Measurements from ENCODE around the gene CTBP1.
"Not testable (repeated sequence)": the region's sequence is repeated elsewhere in the genome, so short reads cannot be mapped to it uniquely, and the experiment has no call there.

Gene CTBP1

DNA sequence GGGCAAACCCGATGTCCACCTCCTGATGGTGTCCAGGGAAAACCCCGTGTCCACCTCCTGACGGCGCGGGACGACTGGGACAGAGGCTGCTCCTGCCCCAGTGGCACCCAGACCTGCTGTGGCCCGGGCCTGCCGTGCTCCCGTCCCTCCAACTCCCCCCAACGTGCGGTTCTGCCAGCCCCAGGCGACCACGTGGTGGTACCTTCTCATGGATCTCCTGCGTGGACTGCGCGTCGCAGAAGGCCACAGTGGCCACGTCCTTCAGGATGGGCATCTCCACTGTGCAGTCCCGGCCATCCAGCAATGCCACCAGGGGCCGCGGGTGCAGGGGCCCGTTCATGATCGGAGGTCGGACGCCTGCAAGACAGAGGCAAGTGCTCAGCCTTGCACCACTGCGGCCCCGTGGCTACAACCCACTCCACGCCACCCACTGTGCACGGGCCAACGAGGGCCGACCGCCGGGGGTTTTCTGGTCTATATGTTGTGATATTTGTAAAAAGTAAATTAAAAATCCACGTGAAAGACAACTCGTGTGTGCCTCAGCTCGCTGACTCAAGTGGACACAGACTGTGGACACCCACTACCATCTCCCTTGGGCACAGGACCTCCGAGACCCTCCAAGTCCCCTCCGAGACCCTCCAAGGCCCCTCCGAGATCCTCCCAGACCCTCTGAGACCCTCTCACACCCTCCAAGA lies 10.8 kb downstream of the CTBP1 start:
- no peak for DNase-seq (ENCODE audit: low read depth in 3 of 3)

- DNase-seq (ENCODE audit: low read depth in 3 of 3): not testable (repeated sequence)
These were observed 11.7 kb downstream of the CTBP1 start for GRCh38 chr4:1237261-1237660.

GRCh38 chr4:1236836-1237235 lies 12.1 kb downstream of the CTBP1 start:
- DNase-seq (ENCODE audit: low read depth in 3 of 3): not testable (repeated sequence)

DNA sequence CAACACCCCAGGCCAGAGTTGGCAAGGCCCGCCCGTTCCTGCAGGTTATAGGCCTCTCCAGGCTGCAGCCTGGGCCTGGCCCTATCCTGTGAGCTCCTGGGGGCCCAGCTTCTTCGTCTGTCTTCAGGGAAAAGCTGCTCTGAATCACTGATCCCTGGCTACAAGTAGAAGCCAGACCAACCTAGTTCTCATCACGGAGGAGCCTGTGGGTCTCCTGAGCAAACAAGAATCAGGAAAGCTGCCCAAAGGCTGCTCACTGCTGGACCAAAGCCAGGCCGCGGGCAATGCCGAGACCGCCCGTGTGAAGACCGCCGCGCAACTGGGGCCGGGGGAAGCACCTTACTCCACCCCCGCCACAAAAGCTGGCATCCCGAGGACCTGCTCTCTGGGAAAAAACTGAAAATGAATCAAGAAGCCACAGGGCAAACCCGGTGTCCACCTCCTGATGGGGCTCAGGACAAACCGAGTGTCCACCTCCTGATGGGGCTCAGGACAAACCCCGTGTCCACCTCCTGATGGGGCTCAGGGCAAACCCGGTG lies 12.8 kb downstream of the CTBP1 start:
- DNase-seq (ENCODE audit: low read depth in 3 of 3): no peak

DNA sequence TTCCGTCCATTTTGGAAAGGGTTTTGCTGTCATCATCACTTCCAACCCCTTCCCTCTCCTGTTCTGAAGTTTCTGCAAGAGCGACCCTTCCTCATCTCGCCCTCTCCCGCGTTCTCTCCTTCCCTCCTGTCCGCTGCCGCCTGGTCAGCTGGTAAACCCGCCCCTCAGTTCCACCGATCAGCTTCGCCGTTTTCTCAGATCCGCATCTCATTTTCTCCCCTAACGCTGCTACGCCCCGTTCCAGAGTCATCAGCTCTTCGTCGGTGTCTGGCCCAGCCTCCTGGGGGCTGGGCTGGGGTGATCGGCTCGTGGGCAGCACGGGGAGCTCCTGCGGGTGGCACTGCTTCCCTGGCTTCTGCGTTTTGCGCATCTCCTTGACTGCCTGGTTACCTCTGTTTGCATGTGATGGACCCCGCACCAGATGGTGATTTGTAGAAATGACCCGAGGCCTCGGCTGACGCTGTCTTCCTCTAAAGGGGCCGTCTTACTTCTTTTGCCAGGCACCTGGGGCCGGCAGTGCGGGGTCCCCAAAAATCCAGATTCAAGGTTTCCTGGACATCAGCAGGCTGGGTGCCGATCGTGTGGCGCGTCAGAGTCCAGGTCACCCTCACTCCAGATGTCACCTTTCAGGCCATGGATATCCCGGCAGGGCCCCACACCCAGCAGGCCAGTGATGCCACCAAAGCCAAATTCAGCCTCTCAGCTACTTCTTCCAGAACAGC lies 13.4 kb downstream of the CTBP1 start:
- no peak for DNase-seq (ENCODE audit: low read depth in 3 of 3)

- DNase-seq (ENCODE audit: low read depth in 3 of 3): no peak
These were observed 14.1 kb downstream of the CTBP1 start for GRCh38 chr4:1234811-1235292.

DNA sequence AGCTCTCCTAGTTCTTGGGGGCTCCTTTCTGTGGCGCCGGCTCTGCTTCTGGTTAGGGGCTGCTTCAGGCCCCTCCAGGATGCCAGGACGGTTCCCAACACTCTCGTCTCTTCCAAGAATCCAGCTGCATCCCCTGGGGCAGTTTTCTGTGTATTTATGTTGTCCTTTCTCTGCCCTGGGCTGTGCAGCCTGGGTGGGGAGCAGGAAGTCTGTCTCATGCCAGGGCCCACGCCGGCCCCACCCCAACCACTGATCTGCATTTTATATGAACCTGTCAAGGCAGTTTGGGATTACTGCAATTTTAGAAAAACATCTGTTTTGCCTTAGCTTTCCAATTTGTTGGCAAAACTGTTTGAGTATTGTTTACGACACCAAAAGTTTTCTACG lies 14.6 kb downstream of the CTBP1 start:
- DNase-seq (ENCODE audit: low read depth in 3 of 3): no peak

DNA sequence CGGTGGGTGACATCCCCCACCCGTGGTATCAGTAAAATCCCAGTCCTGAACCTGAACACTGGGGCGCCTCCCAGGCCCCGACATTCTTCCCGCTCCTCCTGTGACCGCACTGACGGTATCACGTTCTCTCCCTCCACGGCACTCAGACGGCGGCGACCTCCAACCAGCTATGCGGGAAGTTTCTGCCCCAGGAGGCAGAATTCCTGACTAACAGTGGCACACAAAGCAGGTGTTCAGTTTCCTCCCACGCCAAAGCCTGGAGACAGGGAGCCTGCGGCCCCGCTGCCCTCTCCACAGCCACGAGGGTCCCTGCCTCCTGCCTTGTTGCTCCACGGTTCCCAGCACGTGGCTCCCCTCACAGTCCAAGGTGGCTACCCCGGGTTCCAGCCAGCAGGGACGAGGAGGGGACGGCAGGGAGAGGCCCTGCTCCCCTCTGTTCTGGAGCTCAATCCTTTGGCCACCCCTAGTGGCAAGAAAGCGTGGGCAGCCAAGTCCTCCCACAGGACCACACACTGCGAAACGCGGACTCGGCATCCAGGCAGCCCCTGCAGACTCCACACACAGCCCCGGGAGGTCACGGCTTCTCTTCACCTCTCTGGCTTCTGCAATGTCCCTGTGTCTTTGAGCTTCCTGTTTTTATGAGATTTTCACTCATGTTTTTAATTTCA lies 15.2 kb downstream of the CTBP1 start:
- DNase-seq (ENCODE audit: low read depth in 3 of 3): no peak

DNA sequence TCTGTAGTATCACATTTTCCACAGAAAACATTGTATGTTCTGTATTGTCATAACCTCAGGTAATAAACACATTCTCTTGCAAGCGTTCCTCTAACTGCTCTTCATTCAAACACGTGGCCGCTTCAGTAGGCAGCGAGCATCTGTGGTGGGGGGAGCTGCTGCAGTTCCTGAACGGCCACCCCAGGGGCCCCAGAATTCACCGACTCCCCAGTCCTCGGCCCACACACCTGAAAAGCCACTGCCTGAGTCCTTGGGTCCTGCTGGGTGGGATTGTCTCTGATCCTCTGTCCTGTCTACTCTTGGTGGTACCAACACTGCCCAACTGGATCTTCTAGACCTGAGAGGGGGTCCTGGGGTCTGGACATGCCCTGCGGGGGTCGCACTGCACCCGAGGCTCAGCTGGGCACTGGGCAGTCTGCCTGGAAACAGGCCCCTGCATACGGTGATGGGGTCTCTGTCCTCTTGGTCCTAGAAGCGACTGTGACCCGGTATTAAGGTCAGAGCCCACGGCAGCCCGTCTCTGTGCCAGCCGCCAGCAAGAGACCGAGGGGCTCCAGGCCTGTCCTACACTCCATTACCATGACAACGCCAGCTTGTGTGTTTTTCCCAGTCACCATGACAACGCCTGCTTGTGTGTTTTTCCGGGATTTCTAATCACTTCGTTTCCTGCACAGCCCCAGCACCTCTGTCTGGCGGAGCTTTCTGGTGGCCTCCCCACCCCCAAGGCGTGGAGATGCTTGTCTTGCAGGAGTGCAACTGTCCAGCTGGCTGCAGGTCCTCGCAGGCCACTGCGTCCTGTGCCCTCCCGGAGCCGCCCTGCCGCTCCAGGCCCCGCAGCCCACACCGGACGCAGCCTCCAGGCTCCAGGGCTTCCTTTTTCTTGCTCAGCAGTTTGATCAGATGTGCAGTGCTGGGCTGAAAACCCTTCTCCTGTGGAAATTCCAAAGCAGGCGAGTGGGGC lies 16.0 kb downstream of the CTBP1 start:
- DNase-seq (ENCODE audit: low read depth in 3 of 3): no peak

- no peak for DNase-seq (ENCODE audit: low read depth in 3 of 3)
These were observed 17.1 kb downstream of the CTBP1 start for GRCh38 chr4:1231637-1232360.

DNA sequence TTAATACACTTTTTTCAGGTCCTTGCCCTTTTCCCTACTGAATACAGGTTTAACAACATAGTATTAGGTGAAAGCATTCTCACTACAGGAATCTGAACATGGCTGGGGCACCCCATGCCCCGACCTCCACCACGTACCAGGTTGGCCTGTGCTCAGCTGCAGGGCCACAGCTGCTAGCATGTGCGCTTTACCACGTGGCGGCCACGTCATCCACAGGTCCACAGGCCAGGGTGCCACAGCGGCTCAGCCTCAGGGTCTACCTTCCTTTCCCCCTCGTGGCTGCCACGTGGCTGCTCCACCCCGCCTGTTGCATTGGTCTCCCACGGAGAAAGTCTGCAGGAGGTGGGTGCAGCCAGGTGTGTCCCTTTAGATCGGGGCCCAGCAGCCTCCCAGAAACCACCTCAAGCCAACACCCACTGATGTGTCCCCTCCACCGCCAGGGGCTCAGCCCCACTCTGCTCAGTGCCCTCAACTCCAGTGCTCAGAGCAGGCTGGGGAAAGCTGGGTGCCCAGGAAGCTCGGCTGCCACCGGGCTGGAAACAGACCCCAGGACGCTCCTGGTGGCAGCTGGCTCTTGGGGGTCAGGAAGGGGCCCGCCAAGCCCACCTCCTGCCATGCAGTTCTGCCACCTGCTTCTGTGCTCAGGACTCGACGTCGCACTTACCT lies 17.8 kb downstream of the CTBP1 start:
- no peak for DNase-seq (ENCODE audit: low read depth in 3 of 3)

DNA sequence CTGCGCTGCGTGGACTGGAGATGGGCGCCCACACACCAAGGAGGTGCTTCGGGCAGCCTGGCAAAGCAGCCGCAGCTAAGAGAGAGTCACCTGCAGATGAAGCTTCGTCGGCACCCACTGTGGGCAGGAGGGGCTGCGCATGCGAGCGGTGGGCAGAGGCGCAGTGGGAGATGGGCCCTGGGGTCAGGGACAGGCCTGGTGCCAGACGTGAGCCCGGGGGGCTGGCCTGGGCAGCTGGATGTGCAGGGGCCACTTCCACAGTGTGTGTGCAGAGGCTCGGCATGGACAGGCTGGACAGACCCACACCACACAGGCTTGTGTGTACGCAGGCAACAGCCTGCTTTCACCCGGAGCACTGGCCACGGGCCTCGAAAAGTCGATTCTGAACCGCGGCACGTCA lies 18.6 kb downstream of the CTBP1 start:
- no peak for DNase-seq (ENCODE audit: low read depth in 3 of 3)

- DNase-seq (ENCODE audit: low read depth in 3 of 3): no peak
These were observed 19.6 kb downstream of the CTBP1 start for GRCh38 chr4:1229117-1229849.

DNA sequence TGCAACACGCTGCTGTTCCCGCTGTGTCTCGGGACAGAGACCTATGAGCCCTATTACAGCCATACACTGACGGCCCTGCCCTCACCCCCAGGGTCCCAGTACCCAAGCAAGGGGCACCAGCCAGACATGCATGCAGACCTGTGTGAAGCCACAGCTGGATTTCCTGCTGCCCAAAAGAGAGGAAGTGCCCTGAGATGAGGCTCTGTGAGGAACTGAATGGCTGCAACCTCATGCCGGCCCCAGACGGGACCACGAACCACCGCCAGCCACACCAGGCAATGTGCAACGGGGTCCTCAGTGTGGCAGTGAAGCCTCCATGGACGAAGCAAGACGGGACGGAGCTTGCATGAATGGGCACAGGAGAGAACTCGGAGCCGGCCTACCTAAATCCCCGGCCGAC lies 21.1 kb downstream of the CTBP1 start:
- no peak for DNase-seq (ENCODE audit: low read depth in 3 of 3)

- no peak for DNase-seq (ENCODE audit: low read depth in 3 of 3)
These were observed 22.3 kb downstream of the CTBP1 start for GRCh38 chr4:1226598-1226997.

DNA sequence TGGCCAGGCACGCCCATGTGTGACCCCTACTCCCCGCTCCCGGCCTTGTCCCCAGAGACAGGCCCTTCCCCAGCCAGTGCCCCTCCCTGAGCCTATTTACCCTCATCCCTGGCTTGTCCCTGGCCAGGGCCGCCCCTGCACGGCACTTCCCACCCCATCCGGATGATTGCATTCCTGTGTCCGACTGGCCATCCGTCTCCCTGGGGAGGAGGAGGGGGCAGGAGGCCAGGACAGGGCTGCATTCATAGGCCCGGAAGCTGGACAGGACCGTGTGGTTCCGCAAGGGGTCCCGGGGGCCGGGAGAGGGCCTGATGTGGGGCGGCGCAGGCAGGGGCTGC lies 22.8 kb downstream of the CTBP1 start:
- no peak for DNase-seq (ENCODE audit: low read depth in 3 of 3)

- DNase-seq (ENCODE audit: low read depth in 3 of 3): no peak
These were observed 23.4 kb downstream of the CTBP1 start for GRCh38 chr4:1225272-1226143.

Measured in stimulated activated CD4-positive, alpha-beta T cell treated with anti-CD3 and anti-CD28 coated beads, TNF-alpha, amount 100 ng/mL, for 48 hours (primary cell).